ENCODE data around the gene NPAS3.

Gene NPAS3

GRCh38 chr14:33131801-33132200 lies 193.1 kb downstream of the NPAS3 start:
- Histone ChIP-seq H3K79me2 (ENCODE audit: insufficient read depth, low read depth) (no peaks in the 10 kb centered on the region), H4K20me1 (ENCODE audit: insufficient read depth) (no peaks in the 10 kb centered on the region), H3K36me3 (ENCODE audit: insufficient read depth) (no peaks in the 10 kb centered on the region), H3K4me3 (IDR thresholded peaks at IDR 0.05; ENCODE audit: insufficient read depth, low read depth, low read length) (no peak overlapping the region), H3K27ac (no peak overlapping the region), H3K9ac (no peak overlapping the region), H2AFZ (ENCODE audit: low read depth) (no peak overlapping the region), H3K4me1 (ENCODE audit: low read depth, poor library complexity, severe bottlenecking) (no peaks in the 10 kb centered on the region), H3K4me2 (no peak overlapping the region), H3K27me3 (ENCODE audit: insufficient read depth, low read depth) (no peaks in the 10 kb centered on the region)
- no peak for TF ChIP-seq CTCF (conservative IDR thresholded peaks at IDR 0.05; ENCODE audit: low read depth, low read length)

- no peaks in the 10 kb centered on the region for H3K79me2 ChIP-seq (ENCODE audit: insufficient read depth, low read depth)
- no peak overlapping the region for H3K9ac ChIP-seq
- no peaks in the 10 kb centered on the region for H3K36me3 ChIP-seq (ENCODE audit: insufficient read depth)
- no peaks in the 10 kb centered on the region for H3K4me1 ChIP-seq (ENCODE audit: low read depth, poor library complexity, severe bottlenecking)
- no peak overlapping the region for H3K4me2 ChIP-seq
- H3K27me3 ChIP-seq (ENCODE audit: insufficient read depth, low read depth): no peaks in the 10 kb centered on the region
- no peak overlapping the region for H2AFZ ChIP-seq (ENCODE audit: low read depth)
- H4K20me1 ChIP-seq (ENCODE audit: insufficient read depth): no peaks in the 10 kb centered on the region
- no peak overlapping the region for H3K4me3 ChIP-seq (IDR thresholded peaks at IDR 0.05; ENCODE audit: insufficient read depth, low read depth, low read length)
- TF ChIP-seq CTCF (conservative IDR thresholded peaks at IDR 0.05; ENCODE audit: low read depth, low read length): no peak
- H3K27ac ChIP-seq: no peak overlapping the region
Observed at GRCh38 chr14:33134162-33134561, 195.5 kb downstream of the NPAS3 start.

- H3K4me2 ChIP-seq: no peak overlapping the region
Observed at GRCh38 chr14:33134975-33135374, 196.3 kb downstream of the NPAS3 start.

GRCh38 chr14:33150666-33151428 lies 212.2 kb downstream of the NPAS3 start:
- Histone ChIP-seq H3K27ac (no peak overlapping the region), H3K4me1 (ENCODE audit: low read depth, poor library complexity, severe bottlenecking) (no peaks in the 10 kb centered on the region), H2AFZ (ENCODE audit: low read depth) (no peak overlapping the region), H3K9ac (no peak overlapping the region), H3K27me3 (ENCODE audit: insufficient read depth, low read depth) (no peaks in the 10 kb centered on the region), H4K20me1 (ENCODE audit: insufficient read depth) (no peaks in the 10 kb centered on the region), H3K36me3 (ENCODE audit: insufficient read depth) (no peaks in the 10 kb centered on the region), H3K4me2 (no peak overlapping the region), H3K4me3 (IDR thresholded peaks at IDR 0.05; ENCODE audit: insufficient read depth, low read depth, low read length) (no peak overlapping the region), H3K79me2 (ENCODE audit: insufficient read depth, low read depth) (no peaks in the 10 kb centered on the region)
- TF ChIP-seq CTCF (conservative IDR thresholded peaks at IDR 0.05; ENCODE audit: low read depth, low read length): no peak

More at GRCh38 chr14:33134975-33135374, 196.3 kb downstream of the NPAS3 start:
- Histone ChIP-seq H2AFZ (ENCODE audit: low read depth) (no peak overlapping the region), H3K27me3 (ENCODE audit: insufficient read depth, low read depth) (no peaks in the 10 kb centered on the region), H3K27ac (no peak overlapping the region), H4K20me1 (ENCODE audit: insufficient read depth) (no peaks in the 10 kb centered on the region), H3K4me1 (ENCODE audit: low read depth, poor library complexity, severe bottlenecking) (no peaks in the 10 kb centered on the region), H3K79me2 (ENCODE audit: insufficient read depth, low read depth) (no peaks in the 10 kb centered on the region), H3K36me3 (ENCODE audit: insufficient read depth) (no peaks in the 10 kb centered on the region), H3K4me3 (IDR thresholded peaks at IDR 0.05; ENCODE audit: insufficient read depth, low read depth, low read length) (no peak overlapping the region), H3K9ac (no peak overlapping the region)
- TF ChIP-seq CTCF (conservative IDR thresholded peaks at IDR 0.05; ENCODE audit: low read depth, low read length): no peak
